ENCODE results near the gene IGSF8. TPM values are rescaled to one million over a fixed set of nuclear protein-coding genes. Genes with fewer than 3 reads are reported as not detected.

IGSF8 gene
- total and polyA plus RNA-seq, 2 of the 8 experiments (the other 6 are each of a cell fraction or from before 2014, with no cell fraction given), result 69.6 to 132 TPM

DNA sequence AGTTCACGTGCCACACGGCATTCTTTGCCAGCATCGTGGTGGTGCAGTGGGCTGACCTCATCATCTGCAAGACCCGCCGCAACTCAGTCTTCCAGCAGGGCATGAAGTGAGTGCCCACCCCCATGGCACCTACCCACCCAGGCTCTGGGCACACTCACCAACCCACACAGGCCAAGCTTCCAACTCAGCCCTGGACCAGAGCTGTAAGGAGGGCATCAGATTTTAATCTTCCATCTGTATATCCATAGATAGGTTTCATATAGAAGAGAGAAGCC is 38.4 kb upstream of the IGSF8 start (continued):
- TF ChIP-seq JUND (IDR thresholded peaks at IDR 0.05; ENCODE audit: low read length), result no peak
- no peak for TF ChIP-seq TAF7 (optimal IDR thresholded peaks at IDR 0.05; ENCODE audit: borderline replicate concordance, low read depth, low read length)

Data from H1 (cell line).